Ascending aorta (tissue), 2 donors: ENCODE data around the gene HBD. TPM values are rescaled to one million over a fixed set of nuclear protein-coding genes. Genes with fewer than 3 reads are reported as not detected.
"Not testable (repeated sequence)": the region's sequence is repeated elsewhere in the genome, so short reads cannot be mapped to it uniquely, and the experiment has no call there.

Source experiments
- DNase-seq, 2 donors: peaks; one replicate each; pipeline ENCODE4 v3.0.0-alpha.2; 2019; ENCODE audit warnings: low spot score in 2 of 2
- H3K27ac ChIP-seq, 2 donors: fragments of 200-600 bp; sonication (generic); one replicate each; pipeline ENCODE4 v1.5.1; 2016 to 2017; ENCODE audit warnings: mild to moderate bottlenecking in 1 of 2
- H3K27me3 ChIP-seq: fragments of 200-600 bp; sonication (generic); one replicate; pipeline ENCODE4 v1.5.1; 2017
- H3K36me3 ChIP-seq, 2 donors: fragments of 200-600 bp; sonication (generic); one replicate each; pipeline ENCODE4 v1.5.1; 2016
- H3K4me1 ChIP-seq, 2 donors: fragments of 200-600 bp; sonication (generic); one replicate each; pipeline ENCODE4 v1.5.1; 2016 to 2017; ENCODE audit warnings: mild to moderate bottlenecking in 1 of 2
- H3K4me3 ChIP-seq, 2 donors: fragments of 200-600 bp; sonication (generic); one replicate each; pipeline ENCODE4 v1.5.1; 2016 to 2017; ENCODE audit warnings: mild to moderate bottlenecking in 1 of 2
- H3K9me3 ChIP-seq, 2 donors: fragments of 200-600 bp; sonication (generic); one replicate each; pipeline ENCODE4 v1.5.1; 2016
- CTCF ChIP-seq, 3 experiments: fragments of 200-600 bp in 2 of 3; fragments of 450-650 bp in 1 of 3; sonication (generic) in 2 of 3; IDR thresholded peaks; one replicate each; pipeline ENCODE4 v1.5.1; 2016 to 2019; ENCODE audit warnings: antibody characterized with exemption in 3 of 3, mild to moderate bottlenecking in 1 of 3, moderate library complexity in 1 of 3
- intact Hi-C: fragments of 100-400 bp; cut with DNase I; formaldehyde crosslinking; loops from one replicate; pipeline ENCODE4 v1.15.1; 2023
- total RNA-seq: library from RNA; depleted of rRNA; stranded (reverse); fragments of >200 nt; gene quantifications from one replicate; pipeline ENCODE4 v1.1.0, GENCODE V29; 2016

The HBD gene
- total RNA-seq, 1 donor from 2014 or later = not detected

- no peak for TF ChIP-seq CTCF (IDR thresholded peaks at IDR 0.05)
- Histone ChIP-seq H3K27me3 (no peaks in the 10 kb centered on the region), H3K4me3 (no peak overlapping the region), H3K27ac (no peak overlapping the region), H3K36me3 (no peaks in the 10 kb centered on the region), H3K9me3 (no peaks in the 10 kb centered on the region), H3K4me1 (no peaks in the 10 kb centered on the region)
- intact Hi-C loops = no loop called here
- no peak for DNase-seq
These were observed 24.4 kb upstream of the HBD start for GRCh38 chr11:5258543-5259262.

GRCh38 chr11:5257296-5257695 is 23.0 kb upstream of the HBD start:
- no peak overlapping the region for H3K27ac ChIP-seq
- intact Hi-C loops = no loop called here

GRCh38 chr11:5254646-5255413 is 20.5 kb upstream of the HBD start, which contains the start of gene HBG2:
Gene HBG2, minus strand, starts transcription at chr11:5254781. Its CDS starts 53 bp downstream, at chr11:5254728.
- H3K27ac ChIP-seq, H3K9me3 ChIP-seq, DNase-seq, H3K36me3 ChIP-seq, H3K4me3 ChIP-seq, intact Hi-C loops, H3K27me3 ChIP-seq, H3K4me1 ChIP-seq: not testable (repeated sequence)

More at GRCh38 chr11:5257296-5257695, 23.0 kb upstream of the HBD start:
- no peaks in the 10 kb centered on the region for H3K36me3 ChIP-seq
- DNase-seq = no peak
- no peaks in the 10 kb centered on the region for H3K9me3 ChIP-seq
- H3K4me1 ChIP-seq = no peaks in the 10 kb centered on the region
- no peak for TF ChIP-seq CTCF (IDR thresholded peaks at IDR 0.05)
- no peak overlapping the region for H3K4me3 ChIP-seq
- H3K27me3 ChIP-seq = no peaks in the 10 kb centered on the region

GRCh38 chr11:5254023-5254422 is 19.7 kb upstream of the HBD start:
- H3K27me3 ChIP-seq, H3K27ac ChIP-seq, H3K9me3 ChIP-seq, DNase-seq, intact Hi-C loops, H3K36me3 ChIP-seq, H3K4me1 ChIP-seq, H3K4me3 ChIP-seq: not testable (repeated sequence)

- H3K4me1 ChIP-seq, H3K36me3 ChIP-seq, H3K27ac ChIP-seq, H3K4me3 ChIP-seq, DNase-seq, intact Hi-C loops, H3K9me3 ChIP-seq, H3K27me3 ChIP-seq: not testable (repeated sequence)
These were observed 19.2 kb upstream of the HBD start for GRCh38 chr11:5253440-5253839.

- no peaks in the 10 kb centered on the region for H3K9me3 ChIP-seq
- H3K36me3 ChIP-seq = no peaks in the 10 kb centered on the region
- no peak for TF ChIP-seq CTCF (IDR thresholded peaks at IDR 0.05)
- DNase-seq = no peak
- H3K4me1 ChIP-seq = no peaks in the 10 kb centered on the region
- no peak overlapping the region for H3K4me3 ChIP-seq
- H3K27me3 ChIP-seq = no peaks in the 10 kb centered on the region
- no peak overlapping the region for H3K27ac ChIP-seq
- intact Hi-C loops = no loop called here
These were observed 18.6 kb upstream of the HBD start for GRCh38 chr11:5252919-5253265.

- Histone ChIP-seq H3K36me3 (no peaks in the 10 kb centered on the region), H3K4me3 (no peak overlapping the region), H3K27me3 (no peaks in the 10 kb centered on the region), H3K27ac (no peak overlapping the region), H3K4me1 (no peaks in the 10 kb centered on the region), H3K9me3 (no peaks in the 10 kb centered on the region)
- TF ChIP-seq CTCF (IDR thresholded peaks at IDR 0.05) = no peak
- no peak for DNase-seq
- intact Hi-C loops = no loop called here
These were observed 18.1 kb upstream of the HBD start for GRCh38 chr11:5252192-5252918.
